ENCODE data around the gene NDUFB11.
"Not testable (repeated sequence)": the region's sequence is repeated elsewhere in the genome, so short reads cannot be mapped to it uniquely, and the experiment has no call there.

DNA sequence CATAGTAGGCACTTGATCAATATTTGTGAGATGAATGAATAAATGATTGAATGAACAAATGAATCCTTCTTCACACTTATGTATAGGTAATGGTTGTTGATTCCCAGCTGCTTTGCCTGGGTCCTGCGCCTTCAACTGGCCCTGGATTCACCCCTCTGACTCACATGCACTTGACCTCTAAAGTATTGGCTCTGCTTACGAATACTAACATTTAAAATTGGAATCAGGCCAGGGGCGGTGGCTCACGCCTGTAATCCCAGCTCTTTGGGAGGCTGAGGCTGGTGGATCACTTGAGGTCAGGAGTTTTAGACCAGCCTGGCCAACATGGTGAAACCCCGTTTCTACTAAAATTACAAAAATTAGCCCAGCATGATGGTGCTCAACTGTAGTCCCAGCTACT is 8.9 kb downstream of the NDUFB11 start:
- TF ChIP-seq, protein P1, sequence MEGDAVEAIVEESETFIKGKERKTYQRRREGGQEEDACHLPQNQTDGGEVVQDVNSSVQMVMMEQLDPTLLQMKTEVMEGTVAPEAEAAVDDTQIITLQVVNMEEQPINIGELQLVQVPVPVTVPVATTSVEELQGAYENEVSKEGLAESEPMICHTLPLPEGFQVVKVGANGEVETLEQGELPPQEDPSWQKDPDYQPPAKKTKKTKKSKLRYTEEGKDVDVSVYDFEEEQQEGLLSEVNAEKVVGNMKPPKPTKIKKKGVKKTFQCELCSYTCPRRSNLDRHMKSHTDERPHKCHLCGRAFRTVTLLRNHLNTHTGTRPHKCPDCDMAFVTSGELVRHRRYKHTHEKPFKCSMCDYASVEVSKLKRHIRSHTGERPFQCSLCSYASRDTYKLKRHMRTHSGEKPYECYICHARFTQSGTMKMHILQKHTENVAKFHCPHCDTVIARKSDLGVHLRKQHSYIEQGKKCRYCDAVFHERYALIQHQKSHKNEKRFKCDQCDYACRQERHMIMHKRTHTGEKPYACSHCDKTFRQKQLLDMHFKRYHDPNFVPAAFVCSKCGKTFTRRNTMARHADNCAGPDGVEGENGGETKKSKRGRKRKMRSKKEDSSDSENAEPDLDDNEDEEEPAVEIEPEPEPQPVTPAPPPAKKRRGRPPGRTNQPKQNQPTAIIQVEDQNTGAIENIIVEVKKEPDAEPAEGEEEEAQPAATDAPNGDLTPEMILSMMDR (IDR thresholded peaks at IDR 0.05): not testable (repeated sequence)
- not testable (repeated sequence) for TF ChIP-seq POLR2AphosphoS5 (IDR thresholded peaks at IDR 0.05; ENCODE audit: insufficient read depth in 1 of 2, low read depth in 1 of 2)

Measured in vagina (tissue), 2 donors.